Measurements from ENCODE around the gene OR6X1.
"Not testable (repeated sequence)": the region's sequence is repeated elsewhere in the genome, so short reads cannot be mapped to it uniquely, and the experiment has no call there.

The OR6X1 gene

GRCh38 chr11:123725995-123726655 is 28.2 kb downstream of the OR6X1 start:
- H3K4me3 ChIP-seq (ENCODE audit: low read length), result no peak overlapping the region
- no peak for DNase-seq (ENCODE audit: low read depth)
- no peak for TF ChIP-seq CTCF (IDR thresholded peaks at IDR 0.05; ENCODE audit: insufficient read depth, low read depth, low read length, missing control alignments)

GRCh38 chr11:123719452-123719851 is 34.9 kb downstream of the OR6X1 start:
- DNase-seq (ENCODE audit: low read depth), result peak; percentile 26
- no peak overlapping the region for H3K4me3 ChIP-seq (ENCODE audit: low read length)
- no peak for TF ChIP-seq CTCF (IDR thresholded peaks at IDR 0.05; ENCODE audit: insufficient read depth, low read depth, low read length, missing control alignments)

GRCh38 chr11:123718469-123718868 is 35.8 kb downstream of the OR6X1 start:
- TF ChIP-seq CTCF (IDR thresholded peaks at IDR 0.05; ENCODE audit: insufficient read depth, low read depth, low read length, missing control alignments), result no peak
- no peak overlapping the region for H3K4me3 ChIP-seq (ENCODE audit: low read length)
- DNase-seq (ENCODE audit: low read depth), result peak; percentile 43

GRCh38 chr11:123718063-123718462 is 36.3 kb downstream of the OR6X1 start:
- no peak overlapping the region for H3K4me3 ChIP-seq (ENCODE audit: low read length)
- peak; percentile 59 for DNase-seq (ENCODE audit: low read depth)
- TF ChIP-seq CTCF (IDR thresholded peaks at IDR 0.05; ENCODE audit: insufficient read depth, low read depth, low read length, missing control alignments), result no peak

GRCh38 chr11:123712627-123713026 is 41.7 kb downstream of the OR6X1 start:
- H3K4me3 ChIP-seq (ENCODE audit: low read length); DNase-seq (ENCODE audit: low read depth): not testable (repeated sequence)

- no peak overlapping the region for H3K4me3 ChIP-seq (ENCODE audit: low read length)
- peak; percentile 83 for DNase-seq (ENCODE audit: low read depth)
- TF ChIP-seq CTCF (IDR thresholded peaks at IDR 0.05; ENCODE audit: insufficient read depth, low read depth, low read length, missing control alignments), result peak; percentile 90
Measured at GRCh38 chr11:123707606-123708205, 46.6 kb downstream of the OR6X1 start.

GRCh38 chr11:123707206-123707605 is 47.1 kb downstream of the OR6X1 start:
- TF ChIP-seq CTCF (IDR thresholded peaks at IDR 0.05; ENCODE audit: insufficient read depth, low read depth, low read length, missing control alignments), result no peak
- H3K4me3 ChIP-seq (ENCODE audit: low read length), result no peak overlapping the region
- no peak for DNase-seq (ENCODE audit: low read depth)
